ENCODE data around the gene CMTR1.

GRCh38 chr6:37485291-37485702, 52.3 kb downstream of the CMTR1 start:
- TF ChIP-seq, protein P1, sequence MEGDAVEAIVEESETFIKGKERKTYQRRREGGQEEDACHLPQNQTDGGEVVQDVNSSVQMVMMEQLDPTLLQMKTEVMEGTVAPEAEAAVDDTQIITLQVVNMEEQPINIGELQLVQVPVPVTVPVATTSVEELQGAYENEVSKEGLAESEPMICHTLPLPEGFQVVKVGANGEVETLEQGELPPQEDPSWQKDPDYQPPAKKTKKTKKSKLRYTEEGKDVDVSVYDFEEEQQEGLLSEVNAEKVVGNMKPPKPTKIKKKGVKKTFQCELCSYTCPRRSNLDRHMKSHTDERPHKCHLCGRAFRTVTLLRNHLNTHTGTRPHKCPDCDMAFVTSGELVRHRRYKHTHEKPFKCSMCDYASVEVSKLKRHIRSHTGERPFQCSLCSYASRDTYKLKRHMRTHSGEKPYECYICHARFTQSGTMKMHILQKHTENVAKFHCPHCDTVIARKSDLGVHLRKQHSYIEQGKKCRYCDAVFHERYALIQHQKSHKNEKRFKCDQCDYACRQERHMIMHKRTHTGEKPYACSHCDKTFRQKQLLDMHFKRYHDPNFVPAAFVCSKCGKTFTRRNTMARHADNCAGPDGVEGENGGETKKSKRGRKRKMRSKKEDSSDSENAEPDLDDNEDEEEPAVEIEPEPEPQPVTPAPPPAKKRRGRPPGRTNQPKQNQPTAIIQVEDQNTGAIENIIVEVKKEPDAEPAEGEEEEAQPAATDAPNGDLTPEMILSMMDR (conservative IDR thresholded peaks at IDR 0.05): no peak
- TF ChIP-seq ZFX (IDR thresholded peaks at IDR 0.05): no peak
